Endothelial cell of umbilical vein (primary cell): ENCODE measurements around the gene PSMB5. TPM values are rescaled to one million over a fixed set of nuclear protein-coding genes. Genes with fewer than 3 reads are reported as not detected.

Experiments
- BruUV-seq: library from RNA; stranded (reverse); fragments of 400-500 nt; replicated peaks from 2 replicates; lab custom pipeline; 2021; lab: Mats Ljungman, UMichigan
- CTCF ChIA-PET: fragments of 300-600, 350-600 bp; sonication (Branson Sonifier 250); formaldehyde crosslinking; loops from one replicate; lab custom pipeline; 2021; ENCODE audit warnings: antibody characterized with exemption, inconsistent platforms; lab: Charles Lee
- POLR2A ChIA-PET: fragments of 300-600, 350-600 bp; sonication (Branson Sonifier 250); formaldehyde crosslinking; loops from one replicate; lab custom pipeline; 2021; ENCODE audit warnings: antibody characterized with exemption, inconsistent platforms; lab: Charles Lee
- DNase-seq: peaks from one replicate; pipeline ENCODE4 v3.0.0-alpha.2; 2011; ENCODE audit warnings: low read depth, low spot score
- FAIRE-seq: peaks from 2 replicates; lab custom pipeline; 2011; peaks lifted over from hg19 to GRCh38; lab: Jason Lieb, UNC
- H2AFZ ChIP-seq: 2 replicates; pipeline ENCODE4 v1.6.0; 2012; ENCODE audit warnings: low read depth, low read length, control low read depth, inconsistent platforms
- H3K27ac ChIP-seq: 2 replicates; pipeline ENCODE4 v1.5.1; 2011; ENCODE audit warnings: low read depth, mild to moderate bottlenecking, control low read depth, low read length, moderate library complexity; ENCODE audit not compliant: insufficient read depth
- H3K27me3 ChIP-seq, 2 experiments: 2 replicates each; pipeline versions ENCODE4 v1.6.0 to v1.6.1; 2011; ENCODE audit warnings: low read length in 2 of 2, mixed read lengths in 1 of 2; ENCODE audit not compliant: control insufficient read depth in 2 of 2, insufficient read depth in 2 of 2
- H3K36me3 ChIP-seq, 2 experiments: 2 replicates in 1 of 2; 3 replicates in 1 of 2; pipeline ENCODE4 v1.5.1; 2011; ENCODE audit warnings: low read length in 2 of 2, mild to moderate bottlenecking in 1 of 2, moderate library complexity in 1 of 2; ENCODE audit not compliant: control insufficient read depth in 2 of 2, insufficient read depth in 2 of 2; ENCODE audit errors: extremely low read depth in 1 of 2
- H3K4me1 ChIP-seq: 3 replicates; pipeline ENCODE4 v1.5.1; 2011; ENCODE audit warnings: mild to moderate bottlenecking, low read length; ENCODE audit not compliant: control insufficient read depth, insufficient read depth; ENCODE audit errors: extremely low read depth
- H3K4me2 ChIP-seq: 2 replicates; pipeline ENCODE4 v1.6.1; 2011; ENCODE audit warnings: low read length, control low read depth, mixed read lengths; ENCODE audit not compliant: insufficient read depth
- H3K4me3 ChIP-seq, 3 experiments: fragments of 200-600 bp in 1 of 3; sonication (generic), shearing (Covaris generic) in 1 of 3; replicated peaks in 1 of 3; 2 replicates each; pipeline ENCODE4 v1.5.1; 2011 to 2016; ENCODE audit warnings: control low read depth in 3 of 3, low read length in 3 of 3, mild to moderate bottlenecking in 2 of 3, inconsistent platforms in 1 of 3, low read depth in 1 of 3, moderate library complexity in 1 of 3; ENCODE audit not compliant: insufficient read depth in 1 of 3
- H3K79me2 ChIP-seq: 2 replicates; pipeline ENCODE4 v1.6.0; 2012; ENCODE audit warnings: low read length, inconsistent platforms; ENCODE audit not compliant: control insufficient read depth, insufficient read depth
- H3K9ac ChIP-seq: replicated peaks from 2 replicates; pipeline ENCODE3; 2011; ENCODE audit warnings: low read length, control low read depth; ENCODE audit not compliant: insufficient read depth; ENCODE audit errors: extremely low read depth
- H3K9me1 ChIP-seq: replicated peaks from 3 replicates; pipeline ENCODE4 v1.6.0; 2011; ENCODE audit warnings: mild to moderate bottlenecking, low read length; ENCODE audit not compliant: control insufficient read depth, insufficient read depth; ENCODE audit errors: extremely low read depth
- H3K9me3 ChIP-seq: replicated peaks from 2 replicates; pipeline ENCODE4 v1.5.1; 2012; ENCODE audit warnings: low read length, inconsistent platforms; ENCODE audit not compliant: control insufficient read depth, insufficient read depth
- H4K20me1 ChIP-seq: replicated peaks from 2 replicates; pipeline ENCODE3; 2011; ENCODE audit warnings: mild to moderate bottlenecking, low read length; ENCODE audit not compliant: control insufficient read depth, insufficient read depth; ENCODE audit errors: extremely low read depth
- EZH2 ChIP-seq: IDR thresholded peaks from 2 replicates; pipeline ENCODE4 v1.6.1; 2012; ENCODE audit warnings: borderline replicate concordance, low read depth, mild to moderate bottlenecking, moderate library complexity, low read length, inconsistent platforms; ENCODE audit not compliant: severe bottlenecking
- FOS ChIP-seq: IDR thresholded peaks from 2 replicates; pipeline ENCODE4 v1.6.1; 2011; ENCODE audit warnings: mild to moderate bottlenecking, low read length, moderate library complexity, borderline replicate concordance; ENCODE audit not compliant: insufficient read depth
- GATA2 ChIP-seq: IDR thresholded peaks from 2 replicates; pipeline ENCODE4 v1.7.0; 2011; ENCODE audit warnings: low read depth, mild to moderate bottlenecking, moderate library complexity, mixed read lengths, low read length; ENCODE audit not compliant: insufficient read length, insufficient read depth
- JUN ChIP-seq: IDR thresholded peaks from 2 replicates; pipeline ENCODE4 v1.6.1; 2011; ENCODE audit warnings: borderline replicate concordance, low read depth; ENCODE audit not compliant: insufficient read length, insufficient read depth
- MYC ChIP-seq: IDR thresholded peaks from one replicate; pipeline ENCODE4 v1.6.1; 2011; ENCODE audit warnings: mild to moderate bottlenecking, low read depth, low read length
- POLR2A ChIP-seq: IDR thresholded peaks from 2 replicates; pipeline ENCODE4 v1.6.1; 2012; ENCODE audit warnings: low read depth, mild to moderate bottlenecking, control low read depth, low read length
- POLR2AphosphoS5 ChIP-seq: IDR thresholded peaks from 2 replicates; pipeline ENCODE4 v1.6.1; 2012; ENCODE audit warnings: low read depth, mild to moderate bottlenecking, control low read depth, low read length, moderate library complexity; ENCODE audit not compliant: insufficient read depth
- dilution Hi-C: fragments of 300-500 bp; cut with MboI; formaldehyde crosslinking; loops from one replicate; pipeline ENCODE4 v1.15.0; 2019; ENCODE audit warnings: low sequenced_read_pairs; ENCODE audit not compliant: extremely low pct_ligation_motif_present
- intact Hi-C: fragments of 100-400 bp; cut with micrococcal nuclease; formaldehyde crosslinking; loops from one replicate; pipeline ENCODE4 v1.10.0; 2022
- polyA plus RNA-seq, 4 experiments: library from polyadenylated mRNA; depleted of rRNA in 3 of 4; stranded (reverse) in 3 of 4; unstranded in 1 of 4; fragments of >200 nt; gene quantifications; 2 replicates each; pipeline versions ENCODE4 v1.2.1 to v1.2.3, GENCODE V29; 2011 to 2012; ENCODE audit warnings: missing spikeins in 1 of 4
- total RNA-seq: library from RNA; stranded (reverse); gene quantifications from 2 replicates; pipeline ENCODE4 v1.2.3, GENCODE V29; 2021
- TF ChIP-seq, protein P1 (sequence below), 2 donors: IDR thresholded peaks; 1 replicate in 1 of 2; 2 replicates in 1 of 2; pipeline ENCODE4 v1.5.1; 2011; ENCODE audit warnings: low read length in 2 of 2, mild to moderate bottlenecking in 2 of 2, moderate library complexity in 2 of 2, control low read depth in 1 of 2, inconsistent platforms in 1 of 2, low read depth in 1 of 2; ENCODE audit not compliant: insufficient read depth in 1 of 2; ENCODE audit errors: extremely low read depth in 1 of 2
- TF ChIP-seq, protein P2 (sequence below): IDR thresholded peaks from 2 replicates; pipeline ENCODE4 v1.6.1; 2011; ENCODE audit not compliant: insufficient read depth, insufficient read length

The PSMB5 gene
- total and polyA plus RNA-seq, 2 donors (not counting 3 experiments of a cell fraction or from before 2014, with no cell fraction given) = 236 to 464 TPM

DNA sequence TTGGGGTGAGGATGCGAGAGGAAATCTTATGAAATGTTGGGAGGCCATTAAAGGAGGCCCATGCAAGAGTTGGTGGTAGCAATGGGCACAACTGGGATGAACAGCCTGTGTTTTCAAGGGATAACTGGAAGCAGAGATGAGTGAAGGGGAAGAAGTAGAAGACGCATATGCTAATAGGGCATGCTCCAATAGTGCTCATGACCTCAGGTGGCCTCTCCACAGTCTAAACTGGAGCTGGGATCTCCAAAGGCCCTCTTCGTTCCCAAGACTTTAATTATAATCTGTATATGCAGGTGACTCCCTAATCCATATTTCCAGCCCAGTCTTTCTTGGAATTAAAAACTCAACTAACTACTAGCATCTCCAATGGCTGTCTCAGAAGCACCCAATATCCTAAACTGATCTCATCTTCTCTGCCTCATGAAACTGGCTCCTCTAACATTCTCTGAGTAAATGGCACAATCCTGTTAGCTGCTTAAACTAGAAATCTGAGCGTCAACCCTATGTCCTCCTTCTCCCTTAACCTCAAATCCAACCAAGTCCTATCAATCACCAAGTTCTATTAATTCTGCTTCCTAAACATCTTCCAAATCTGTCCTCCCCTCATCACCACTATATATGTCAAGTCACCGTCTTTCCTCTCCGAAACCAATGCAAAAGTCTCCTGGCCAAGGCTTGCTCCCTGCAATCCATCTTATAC, 49.6 kb downstream of the PSMB5 start:
- dilution Hi-C loops = loop anchor here (10.0 kb wide), 1 partner anchor 80 kb away; no protein-coding TSS in a partner anchor
- ChIA-PET CTCF (interaction anchor here (2.1 to 17.1 kb wide), 6 partner anchors 8 to 126 kb away, joined by 23 to 1071 read pairs (median 58); partner anchors contain the start of genes CDH24 and PRMT5), POLR2A (no interaction called here)
- Histone ChIP-seq H3K4me3 (no peak overlapping the region), H3K9me3 (no peaks in the 10 kb centered on the region), H2AFZ (no peak overlapping the region), H3K27me3 (no peaks in the 10 kb centered on the region), H3K9me1 (no peaks in the 10 kb centered on the region), H3K79me2 (peaks cover 20% of the 10 kb centered on the region), H3K27ac (no peak overlapping the region), H4K20me1 (no peaks in the 10 kb centered on the region), H3K4me1 (peaks cover 9% of the 10 kb centered on the region), H3K9ac (no peak overlapping the region), H3K4me2 (no peak overlapping the region), H3K36me3 (no peaks in the 10 kb centered on the region)
- TF ChIP-seq GATA2 (no peak), JUN (no peak), EZH2 (no peak), FOS (no peak), POLR2AphosphoS5 (no peak), MYC (no peak), POLR2A (no peak)
- TF ChIP-seq, protein P1, sequence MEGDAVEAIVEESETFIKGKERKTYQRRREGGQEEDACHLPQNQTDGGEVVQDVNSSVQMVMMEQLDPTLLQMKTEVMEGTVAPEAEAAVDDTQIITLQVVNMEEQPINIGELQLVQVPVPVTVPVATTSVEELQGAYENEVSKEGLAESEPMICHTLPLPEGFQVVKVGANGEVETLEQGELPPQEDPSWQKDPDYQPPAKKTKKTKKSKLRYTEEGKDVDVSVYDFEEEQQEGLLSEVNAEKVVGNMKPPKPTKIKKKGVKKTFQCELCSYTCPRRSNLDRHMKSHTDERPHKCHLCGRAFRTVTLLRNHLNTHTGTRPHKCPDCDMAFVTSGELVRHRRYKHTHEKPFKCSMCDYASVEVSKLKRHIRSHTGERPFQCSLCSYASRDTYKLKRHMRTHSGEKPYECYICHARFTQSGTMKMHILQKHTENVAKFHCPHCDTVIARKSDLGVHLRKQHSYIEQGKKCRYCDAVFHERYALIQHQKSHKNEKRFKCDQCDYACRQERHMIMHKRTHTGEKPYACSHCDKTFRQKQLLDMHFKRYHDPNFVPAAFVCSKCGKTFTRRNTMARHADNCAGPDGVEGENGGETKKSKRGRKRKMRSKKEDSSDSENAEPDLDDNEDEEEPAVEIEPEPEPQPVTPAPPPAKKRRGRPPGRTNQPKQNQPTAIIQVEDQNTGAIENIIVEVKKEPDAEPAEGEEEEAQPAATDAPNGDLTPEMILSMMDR (IDR thresholded peaks at IDR 0.05; ENCODE audit: extremely low read depth in 1 of 2, insufficient read depth in 1 of 2, low read depth in 1 of 2, low read length in 2 of 2) = no peak
- TF ChIP-seq, protein P2, sequence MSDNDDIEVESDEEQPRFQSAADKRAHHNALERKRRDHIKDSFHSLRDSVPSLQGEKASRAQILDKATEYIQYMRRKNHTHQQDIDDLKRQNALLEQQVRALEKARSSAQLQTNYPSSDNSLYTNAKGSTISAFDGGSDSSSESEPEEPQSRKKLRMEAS = no peak
- DNase-seq (no peak), FAIRE-seq (no peak)
- BruUV-seq = no TSS peak
- intact Hi-C loops = loop anchor here (10.0 kb wide), 1 partner anchor 200 kb away; the partner anchor contains the start of gene SLC7A8
